Liver (tissue), 9 donors: ENCODE measurements around the gene FAM20C. TPM values are rescaled to one million over a fixed set of nuclear protein-coding genes. Genes with fewer than 3 reads are reported as not detected.

ENCODE experiments used
- DNase-seq: peaks from one replicate; pipeline ENCODE4 v3.0.0-alpha.2; 2017; ENCODE audit warnings: low spot score
- H3K27ac ChIP-seq, 2 donors: one replicate each; pipeline ENCODE4 v1.7.0; 2013; ENCODE audit warnings: inconsistent platforms in 2 of 2, low read length in 2 of 2, control low read depth in 1 of 2, low read depth in 1 of 2, mild to moderate bottlenecking in 1 of 2
- H3K27me3 ChIP-seq, 4 donors: one replicate each; pipeline versions ENCODE4 v1.6.1 to v1.7.0; 2013; ENCODE audit warnings: low read length in 3 of 4, inconsistent platforms in 1 of 4, mild to moderate bottlenecking in 1 of 4, moderate library complexity in 1 of 4; ENCODE audit not compliant: control insufficient read depth in 4 of 4, insufficient read depth in 4 of 4
- H3K36me3 ChIP-seq, 4 donors: one replicate each; pipeline versions ENCODE4 v1.6.1 to v1.7.0; 2013; ENCODE audit warnings: low read length in 3 of 4, mild to moderate bottlenecking in 3 of 4, low read depth in 1 of 4, moderate library complexity in 1 of 4; ENCODE audit not compliant: control insufficient read depth in 4 of 4, insufficient read depth in 3 of 4
- H3K4me1 ChIP-seq, 4 donors: one replicate each; pipeline versions ENCODE4 v1.6.1 to v1.7.0; 2013; ENCODE audit warnings: low read length in 3 of 4, mild to moderate bottlenecking in 3 of 4, moderate library complexity in 1 of 4; ENCODE audit not compliant: control insufficient read depth in 4 of 4, insufficient read depth in 4 of 4
- H3K4me3 ChIP-seq, 3 donors: one replicate each; pipeline versions ENCODE4 v1.6.1 to v1.7.0; 2013; ENCODE audit warnings: low read length in 3 of 3, control low read depth in 1 of 3, low read depth in 1 of 3, mild to moderate bottlenecking in 1 of 3
- H3K9ac ChIP-seq, 2 donors: one replicate each; pipeline ENCODE4 v1.7.0; 2013; ENCODE audit warnings: low read length in 2 of 2, mild to moderate bottlenecking in 2 of 2, moderate library complexity in 2 of 2, control low read depth in 1 of 2, low read depth in 1 of 2
- H3K9me3 ChIP-seq, 4 donors: one replicate each; pipeline versions ENCODE4 v1.6.1 to v1.7.0; 2013; ENCODE audit warnings: low read length in 3 of 4; ENCODE audit not compliant: control insufficient read depth in 4 of 4
- CTCF ChIP-seq: fragments of 150-350 bp; IDR thresholded peaks from 2 replicates; pipeline ENCODE4 v1.5.1; 2017; ENCODE audit warnings: improper control_type of control experiment, low read depth, low read length; ENCODE audit not compliant: missing input control
- EGR1 ChIP-seq, 2 donors: IDR thresholded peaks; 2 replicates each; pipeline ENCODE4 v1.6.1; 2016 to 2018; ENCODE audit warnings: antibody characterized with exemption in 2 of 2, low read depth in 2 of 2
- FOXA1 ChIP-seq: IDR thresholded peaks from 2 replicates; pipeline ENCODE4 v1.6.1; 2016; ENCODE audit warnings: antibody characterized with exemption
- HNF4A ChIP-seq, 2 donors: conservative IDR thresholded peaks; 2 replicates each; pipeline ENCODE4 v1.6.1; 2016; ENCODE audit warnings: antibody characterized with exemption in 2 of 2, mild to moderate bottlenecking in 2 of 2
- HNF4G ChIP-seq: IDR thresholded peaks from 2 replicates; pipeline ENCODE4 v1.6.1; 2016; ENCODE audit warnings: antibody characterized with exemption
- JUND ChIP-seq, 2 donors: IDR thresholded peaks; 2 replicates each; pipeline ENCODE4 v1.6.1; 2016; ENCODE audit warnings: antibody characterized with exemption in 2 of 2
- MAX ChIP-seq: IDR thresholded peaks from 2 replicates; pipeline ENCODE4 v1.6.1; 2016; ENCODE audit warnings: antibody characterized with exemption
- RAD21 ChIP-seq, 2 donors: IDR thresholded peaks; 2 replicates each; pipeline ENCODE4 v1.6.1; 2016; ENCODE audit warnings: antibody characterized with exemption in 2 of 2, mild to moderate bottlenecking in 2 of 2
- REST ChIP-seq: IDR thresholded peaks from 2 replicates; pipeline ENCODE4 v1.6.1; 2016; ENCODE audit warnings: antibody characterized with exemption, mild to moderate bottlenecking
- RXRA ChIP-seq, 2 donors: IDR thresholded peaks; 2 replicates each; pipeline ENCODE4 v1.6.1; 2017 to 2018; ENCODE audit warnings: antibody characterized with exemption in 2 of 2, mild to moderate bottlenecking in 1 of 2
- SP1 ChIP-seq: IDR thresholded peaks from 2 replicates; pipeline ENCODE4 v1.6.1; 2018; ENCODE audit warnings: antibody characterized with exemption, mild to moderate bottlenecking
- TAF1 ChIP-seq: conservative IDR thresholded peaks from 2 replicates; pipeline ENCODE4 v1.6.1; 2016; ENCODE audit warnings: antibody characterized with exemption, mild to moderate bottlenecking
- YY1 ChIP-seq: IDR thresholded peaks from 2 replicates; pipeline ENCODE4 v1.6.1; 2016; ENCODE audit warnings: antibody characterized with exemption, mild to moderate bottlenecking
- ZBTB33 ChIP-seq: IDR thresholded peaks from 2 replicates; pipeline ENCODE4 v1.6.1; 2016; ENCODE audit warnings: antibody characterized with exemption
- WGBS: extraction: QIAGEN DNeasy Blood & Tissue Kit; methylation state at CpG from one replicate; pipeline ENCODE4 v1.1.7; 2013; 5-methylcytosine and 5-hydroxymethylcytosine counted together
- polyA plus RNA-seq, 2 donors: library from polyadenylated mRNA; stranded (reverse) in 1 of 2; unstranded in 1 of 2; fragments of 200-250 nt in 1 of 2; fragments of >200 nt in 1 of 2; fragmentation: Nextera tagmentation in 1 of 2; extraction: Ambion mirVana in 1 of 2; gene quantifications; one replicate each; pipeline versions ENCODE4 v1.2.1 to v1.2.3, GENCODE V29; 2013 to 2015
- total RNA-seq, 2 donors: library from RNA; depleted of rRNA; stranded (reverse); fragments of >200 nt; gene quantifications; one replicate each; pipeline ENCODE4 v1.2.3, GENCODE V29; 2014
- donor health status: healthy.
- donor health status: healthy.
- donor health status: healthy.
- donor health status: healthy.
- donor health status: healthy.

FAM20C gene
- total and polyA plus RNA-seq, 4 donors, result 13.4 to 40.4 (median 31.5) TPM

- Histone ChIP-seq H3K27ac (peak overlapping the region; percentile 93 to 95), H3K4me3 (peak overlapping the region; percentile 56 to 84 (median 75)), H3K9me3 (no peaks in the 10 kb centered on the region), H3K9ac (peak overlapping the region; percentile 81 to 86), H3K4me1 (peaks cover 2 to 15% (median 7%) of the 10 kb centered on the region in 4 donors), H3K27me3 (no peaks in the 10 kb centered on the region), H3K36me3 (peaks cover 0 to 4% (median 0%) of the 10 kb centered on the region in 4 donors)
- under 1% methylated on average over 74 of the region's 74 CpGs for WGBS
- peak; percentile 92 for DNase-seq
- TF ChIP-seq MAX (peak; percentile 84), RAD21 (IDR thresholded peaks at IDR 0.05) (peak; percentile 3 to 23), YY1 (peak; percentile 98), REST (peak; percentile 40), HNF4A (conservative IDR thresholded peaks at IDR 0.05) (peak in 1 of 2 donors; percentile 45), EGR1 (IDR thresholded peaks at IDR 0.05; ENCODE audit: low read depth in 2 of 2) (peak; percentile 80 to 84), JUND (IDR thresholded peaks at IDR 0.05) (peak; percentile 14 to 32), FOXA1 (no peak), ZBTB33 (peak; percentile 17), SP1 (peak; percentile 56), HNF4G (no peak), RXRA (IDR thresholded peaks at IDR 0.05) (peak in 1 of 2 donors; percentile 61), CTCF (no peak), TAF1 (peak; percentile 21)
Observed at GRCh38 chr7:148932-149790, 43.2 kb upstream of the FAM20C start.
